GM19372 (cell line): ENCODE results near the gene ELOVL6.
"Not testable (repeated sequence)": the region's sequence is repeated elsewhere in the genome, so short reads cannot be mapped to it uniquely, and the experiment has no call there.

Source experiments
- ATAC-seq: cut with Tn5 transposase; IDR thresholded peaks from one replicate; pipeline ENCODE4 v1.9.1; 2021; ENCODE audit warnings: mild to moderate bottlenecking, low read depth, moderate library complexity; ENCODE audit not compliant: unreplicated experiment

The ELOVL6 gene

GRCh38 chr4:110198435-110199416 is at the start of gene ELOVL6:
Gene ELOVL6 (minus strand): TSS chr4:110198615. CDS start chr4:110198335, 280 bp downstream.
- ATAC-seq, result no peak

- ATAC-seq, result no peak
Measured at GRCh38 chr4:110248100-110248499, 49.7 kb upstream of the ELOVL6 start.

- no peak for ATAC-seq
Measured at GRCh38 chr4:110247591-110247990, 49.2 kb upstream of the ELOVL6 start.

GRCh38 chr4:110245577-110245976 is 47.2 kb upstream of the ELOVL6 start:
- ATAC-seq, result no peak

GRCh38 chr4:110236324-110236723 is 37.9 kb upstream of the ELOVL6 start:
- no peak for ATAC-seq

- ATAC-seq, result not testable (repeated sequence)
Measured at GRCh38 chr4:110233581-110233980, 35.2 kb upstream of the ELOVL6 start.

GRCh38 chr4:110231869-110232268 is 33.5 kb upstream of the ELOVL6 start:
- no peak for ATAC-seq

- ATAC-seq, result no peak
Measured at GRCh38 chr4:110229266-110229665, 30.9 kb upstream of the ELOVL6 start.

GRCh38 chr4:110224812-110225211 is 26.4 kb upstream of the ELOVL6 start:
- no peak for ATAC-seq

GRCh38 chr4:110224142-110224541 is 25.7 kb upstream of the ELOVL6 start:
- no peak for ATAC-seq

- ATAC-seq, result not testable (repeated sequence)
Measured at GRCh38 chr4:110218935-110219334, 20.5 kb upstream of the ELOVL6 start.

GRCh38 chr4:110217181-110217580 is 18.8 kb upstream of the ELOVL6 start:
- ATAC-seq, result not testable (repeated sequence)

GRCh38 chr4:110216129-110216528 is 17.7 kb upstream of the ELOVL6 start:
- ATAC-seq, result no peak

GRCh38 chr4:110211770-110212061 is 13.3 kb upstream of the ELOVL6 start:
- ATAC-seq, result no peak

GRCh38 chr4:110211007-110211769 is 12.8 kb upstream of the ELOVL6 start:
- peak; percentile 92 for ATAC-seq

GRCh38 chr4:110208419-110208818 is 10.0 kb upstream of the ELOVL6 start:
- ATAC-seq, result no peak

- no peak for ATAC-seq
Measured at GRCh38 chr4:110207233-110207632, 8.8 kb upstream of the ELOVL6 start.

- ATAC-seq, result no peak
Measured at GRCh38 chr4:110202024-110202423, 3.6 kb upstream of the ELOVL6 start.

- ATAC-seq, result no peak
Measured at GRCh38 chr4:110201502-110201901, 3.1 kb upstream of the ELOVL6 start.

GRCh38 chr4:110200689-110201088 is 2.3 kb upstream of the ELOVL6 start:
- ATAC-seq, result no peak

GRCh38 chr4:110198049-110198434 is 373 bp downstream of the ELOVL6 start:
- ATAC-seq, result no peak
